ENCODE data around the gene DDX10. TPM values are rescaled to one million over a fixed set of nuclear protein-coding genes. Genes with fewer than 3 reads are reported as not detected.
"Not testable (repeated sequence)": the region's sequence is repeated elsewhere in the genome, so short reads cannot be mapped to it uniquely, and the experiment has no call there.

The DDX10 gene
- total RNA-seq, 1 experiment from 2014 or later, result 72.2 TPM

GRCh38 chr11:108734283-108734682 is 69.4 kb downstream of the DDX10 start:
- Histone ChIP-seq H3K27ac (ENCODE audit: low read depth, low read length, poor library complexity, severe bottlenecking) (peak overlapping the region; percentile 51), H3K27me3 (replicated peaks; ENCODE audit: insufficient read depth, low read depth, low read length, poor library complexity) (no peaks in the 10 kb centered on the region), H3K4me1 (ENCODE audit: insufficient read depth, low read length, poor library complexity, severe bottlenecking) (peaks cover 25% of the 10 kb centered on the region), H3K4me3 (ENCODE audit: low read depth, low read length, poor library complexity, severe bottlenecking) (peak overlapping the region; percentile 9), H3K36me3 (ENCODE audit: insufficient read depth, low read length, poor library complexity, severe bottlenecking) (no peaks in the 10 kb centered on the region), H3K9me3 (ENCODE audit: low read depth, low read length, poor library complexity, severe bottlenecking) (no peaks in the 10 kb centered on the region)
- intact Hi-C loops (cut with micrococcal nuclease; ENCODE audit: unreplicated experiment), result no loop called here
- ChIA-PET POLR2A (ENCODE audit: low non-redundant PET) (no interaction called here), CTCF (interaction anchor here (0.5 kb wide), 1 partner anchor 16 kb away, joined by 4 read pairs; no protein-coding TSS in a partner anchor)
- no TSS peak for BruUV-seq (replicated peaks)
- no peak for TF ChIP-seq EZH2 (IDR thresholded peaks at IDR 0.05; ENCODE audit: borderline replicate concordance, low read depth, low read length, poor library complexity, severe bottlenecking)
- TF ChIP-seq, protein P1, sequence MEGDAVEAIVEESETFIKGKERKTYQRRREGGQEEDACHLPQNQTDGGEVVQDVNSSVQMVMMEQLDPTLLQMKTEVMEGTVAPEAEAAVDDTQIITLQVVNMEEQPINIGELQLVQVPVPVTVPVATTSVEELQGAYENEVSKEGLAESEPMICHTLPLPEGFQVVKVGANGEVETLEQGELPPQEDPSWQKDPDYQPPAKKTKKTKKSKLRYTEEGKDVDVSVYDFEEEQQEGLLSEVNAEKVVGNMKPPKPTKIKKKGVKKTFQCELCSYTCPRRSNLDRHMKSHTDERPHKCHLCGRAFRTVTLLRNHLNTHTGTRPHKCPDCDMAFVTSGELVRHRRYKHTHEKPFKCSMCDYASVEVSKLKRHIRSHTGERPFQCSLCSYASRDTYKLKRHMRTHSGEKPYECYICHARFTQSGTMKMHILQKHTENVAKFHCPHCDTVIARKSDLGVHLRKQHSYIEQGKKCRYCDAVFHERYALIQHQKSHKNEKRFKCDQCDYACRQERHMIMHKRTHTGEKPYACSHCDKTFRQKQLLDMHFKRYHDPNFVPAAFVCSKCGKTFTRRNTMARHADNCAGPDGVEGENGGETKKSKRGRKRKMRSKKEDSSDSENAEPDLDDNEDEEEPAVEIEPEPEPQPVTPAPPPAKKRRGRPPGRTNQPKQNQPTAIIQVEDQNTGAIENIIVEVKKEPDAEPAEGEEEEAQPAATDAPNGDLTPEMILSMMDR (conservative IDR thresholded peaks at IDR 0.05; ENCODE audit: low read depth, low read length), result no peak
- peak; percentile 40 for DNase-seq (ENCODE audit: low spot score)

GRCh38 chr11:108734956-108735559 is 70.2 kb downstream of the DDX10 start:
- no peak overlapping the region for H3K4me3 ChIP-seq (ENCODE audit: low read depth, low read length, poor library complexity, severe bottlenecking)
- H3K27me3 ChIP-seq (replicated peaks; ENCODE audit: insufficient read depth, low read depth, low read length, poor library complexity), result no peaks in the 10 kb centered on the region
- no TSS peak for BruUV-seq (replicated peaks)
- DNase-seq (ENCODE audit: low spot score), result peak; percentile 72
- peaks cover 2% of the 10 kb centered on the region for H3K9me3 ChIP-seq (ENCODE audit: low read depth, low read length, poor library complexity, severe bottlenecking)
- intact Hi-C loops (cut with micrococcal nuclease; ENCODE audit: unreplicated experiment), result no loop called here
- CTCF ChIA-PET, result interaction anchor here (0.5 to 1.0 kb wide), 3 partner anchors 15 to 497 kb away, joined by 3 to 4 read pairs (median 4); no protein-coding TSS in a partner anchor
- peak overlapping the region; percentile 51 for H3K27ac ChIP-seq (ENCODE audit: low read depth, low read length, poor library complexity, severe bottlenecking)
- no peaks in the 10 kb centered on the region for H3K36me3 ChIP-seq (ENCODE audit: insufficient read depth, low read length, poor library complexity, severe bottlenecking)
- POLR2A ChIA-PET (ENCODE audit: low non-redundant PET), result no interaction called here
- H3K4me1 ChIP-seq (ENCODE audit: insufficient read depth, low read length, poor library complexity, severe bottlenecking), result peaks cover 25% of the 10 kb centered on the region
- TF ChIP-seq EZH2 (IDR thresholded peaks at IDR 0.05; ENCODE audit: borderline replicate concordance, low read depth, low read length, poor library complexity, severe bottlenecking), result no peak
- TF ChIP-seq, protein P1 (conservative IDR thresholded peaks at IDR 0.05; ENCODE audit: low read depth, low read length), result peak; percentile 91

DNA sequence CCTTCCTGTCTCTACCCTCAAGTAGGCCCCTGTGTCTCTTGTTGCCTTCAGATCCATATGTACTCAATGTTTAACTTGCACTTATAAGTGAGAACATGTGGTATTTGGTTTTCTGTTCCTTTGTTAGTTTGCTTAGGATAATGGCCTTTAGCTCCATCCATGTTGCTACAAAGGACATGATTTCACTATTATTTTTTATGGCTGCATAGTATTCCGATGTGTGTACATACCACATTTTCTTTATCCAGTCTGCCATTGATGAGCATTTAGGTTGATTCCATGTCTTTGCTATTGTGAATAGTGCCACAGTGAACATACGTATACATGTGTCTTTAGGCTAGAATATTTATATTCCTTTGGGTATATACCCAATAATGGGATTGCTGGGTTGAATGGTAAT is 75.3 kb downstream of the DDX10 start:
- H3K36me3 ChIP-seq (ENCODE audit: insufficient read depth, low read length, poor library complexity, severe bottlenecking); H3K27me3 ChIP-seq (replicated peaks; ENCODE audit: insufficient read depth, low read depth, low read length, poor library complexity); H3K4me3 ChIP-seq (ENCODE audit: low read depth, low read length, poor library complexity, severe bottlenecking); BruUV-seq (replicated peaks); H3K27ac ChIP-seq (ENCODE audit: low read depth, low read length, poor library complexity, severe bottlenecking); CTCF ChIA-PET; DNase-seq (ENCODE audit: low spot score); H3K4me1 ChIP-seq (ENCODE audit: insufficient read depth, low read length, poor library complexity, severe bottlenecking); intact Hi-C loops (cut with micrococcal nuclease; ENCODE audit: unreplicated experiment); POLR2A ChIA-PET (ENCODE audit: low non-redundant PET): not testable (repeated sequence)
- peaks cover 13% of the 10 kb centered on the region for H3K9me3 ChIP-seq (ENCODE audit: low read depth, low read length, poor library complexity, severe bottlenecking)

DNA sequence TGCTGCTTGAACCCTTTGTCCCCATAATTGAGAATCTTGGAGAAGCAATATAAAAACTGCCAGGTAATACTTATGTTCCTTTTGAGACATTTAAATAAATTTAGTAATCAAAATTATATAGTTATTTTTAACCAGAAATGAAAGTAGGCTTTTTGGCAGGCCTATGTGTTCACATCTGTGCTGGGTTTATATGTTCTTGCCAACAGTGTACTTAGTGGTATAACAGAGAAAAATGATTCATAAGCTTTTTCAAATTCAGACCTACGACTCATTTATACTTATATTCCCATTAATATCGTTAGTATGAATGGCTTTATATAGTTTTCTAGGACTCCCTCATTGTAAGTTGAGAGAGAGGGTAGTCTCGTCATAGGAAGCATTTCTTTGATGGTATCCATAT is 79.0 kb downstream of the DDX10 start:
- no peaks in the 10 kb centered on the region for H3K4me1 ChIP-seq (ENCODE audit: insufficient read depth, low read length, poor library complexity, severe bottlenecking)
- H3K27ac ChIP-seq (ENCODE audit: low read depth, low read length, poor library complexity, severe bottlenecking), result no peak overlapping the region
- no peaks in the 10 kb centered on the region for H3K36me3 ChIP-seq (ENCODE audit: insufficient read depth, low read length, poor library complexity, severe bottlenecking)
- CTCF ChIA-PET, result no interaction called here
- no TSS peak for BruUV-seq (replicated peaks)
- no peak overlapping the region for H3K4me3 ChIP-seq (ENCODE audit: low read depth, low read length, poor library complexity, severe bottlenecking)
- no peaks in the 10 kb centered on the region for H3K27me3 ChIP-seq (replicated peaks; ENCODE audit: insufficient read depth, low read depth, low read length, poor library complexity)
- DNase-seq (ENCODE audit: low spot score), result no peak
- intact Hi-C loops (cut with micrococcal nuclease; ENCODE audit: unreplicated experiment), result no loop called here
- POLR2A ChIA-PET (ENCODE audit: low non-redundant PET), result no interaction called here
- no peak for TF ChIP-seq EZH2 (IDR thresholded peaks at IDR 0.05; ENCODE audit: borderline replicate concordance, low read depth, low read length, poor library complexity, severe bottlenecking)
- TF ChIP-seq, protein P1 (conservative IDR thresholded peaks at IDR 0.05; ENCODE audit: low read depth, low read length), result no peak
- peaks cover 13% of the 10 kb centered on the region for H3K9me3 ChIP-seq (ENCODE audit: low read depth, low read length, poor library complexity, severe bottlenecking)

Measured in A673 (cell line).